Measurements from ENCODE around the gene FUT2.
"Not testable (repeated sequence)": the region's sequence is repeated elsewhere in the genome, so short reads cannot be mapped to it uniquely, and the experiment has no call there.

FUT2 gene

DNA sequence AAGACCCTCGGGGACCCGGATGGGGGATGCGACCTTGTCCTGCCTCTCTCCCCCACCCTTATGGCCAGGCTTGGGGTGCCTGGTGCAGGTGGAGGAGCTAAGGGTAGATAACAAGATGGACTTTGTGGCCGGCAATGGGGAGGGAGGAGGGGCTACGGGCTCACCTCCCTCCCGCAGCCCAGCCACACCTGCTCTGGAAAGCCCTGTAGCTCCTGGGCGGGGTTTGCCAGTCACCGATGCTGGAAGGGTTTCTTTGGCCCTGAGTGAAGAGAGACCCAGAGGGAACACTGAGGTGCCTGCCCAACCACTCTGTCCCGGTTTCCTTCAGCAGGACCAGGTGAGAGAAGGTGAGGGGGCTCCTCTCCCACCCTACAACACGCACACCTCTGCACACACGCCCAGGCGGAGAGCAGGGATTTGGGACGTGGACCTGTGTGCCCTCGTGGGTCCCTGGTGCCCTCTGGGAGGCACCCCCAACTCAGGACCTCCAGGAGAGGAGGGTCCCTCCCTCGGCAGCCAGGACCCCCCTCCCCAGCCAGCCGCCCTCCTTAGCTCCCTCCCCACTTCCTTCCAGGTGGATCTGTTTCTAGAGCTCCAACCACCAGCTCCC, at the start of gene FUT2:
Gene FUT2, plus strand, starts transcription at position 229 of the 610 bp plus-strand sequence. CDS start 6,986 bp downstream, outside the sequence.
- DNase-seq: no peak

DNA sequence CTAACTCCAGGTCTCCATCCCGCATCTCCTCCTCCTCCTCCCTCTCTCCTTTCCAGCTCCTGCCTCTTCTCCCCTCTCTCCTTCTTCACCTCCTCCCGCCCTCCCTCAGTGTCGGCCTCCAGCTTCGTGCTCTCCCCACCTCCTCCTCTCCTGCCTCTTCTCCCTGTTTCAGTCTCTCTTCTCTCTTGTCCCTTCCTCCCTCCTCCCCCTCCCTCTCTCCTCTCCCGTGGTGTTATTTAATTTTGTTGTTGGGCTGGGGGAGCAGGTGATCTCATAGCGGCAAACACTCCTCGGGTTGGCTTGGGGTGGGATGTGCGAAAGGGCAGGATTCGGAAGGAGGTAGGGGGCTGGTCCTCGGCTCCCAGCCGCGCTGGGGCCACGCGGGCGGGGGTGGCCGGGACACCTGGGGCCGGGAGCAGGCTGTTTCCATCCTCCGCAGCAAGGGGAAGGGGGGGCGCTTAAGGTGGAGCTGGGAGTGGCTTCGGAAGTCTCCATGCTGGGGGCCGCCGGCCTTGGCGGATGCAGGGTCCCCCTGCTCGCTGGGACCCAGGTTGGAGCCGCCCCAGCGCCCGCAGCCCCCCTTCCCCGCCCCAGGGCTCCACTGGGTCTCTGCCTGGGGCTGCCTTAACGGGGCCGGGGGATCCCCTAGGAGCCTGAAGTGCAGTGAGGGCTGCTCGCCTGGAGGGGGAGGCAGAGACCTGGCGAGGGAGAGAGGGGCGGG, 49.6 kb upstream of the FUT2 start, which contains the start of gene CA11:
Gene CA11, minus strand, starts transcription at position 187 of the 721 bp plus-strand sequence. CDS start 555 bp downstream, outside the sequence.
- DNase-seq: peak; percentile 92

DNA sequence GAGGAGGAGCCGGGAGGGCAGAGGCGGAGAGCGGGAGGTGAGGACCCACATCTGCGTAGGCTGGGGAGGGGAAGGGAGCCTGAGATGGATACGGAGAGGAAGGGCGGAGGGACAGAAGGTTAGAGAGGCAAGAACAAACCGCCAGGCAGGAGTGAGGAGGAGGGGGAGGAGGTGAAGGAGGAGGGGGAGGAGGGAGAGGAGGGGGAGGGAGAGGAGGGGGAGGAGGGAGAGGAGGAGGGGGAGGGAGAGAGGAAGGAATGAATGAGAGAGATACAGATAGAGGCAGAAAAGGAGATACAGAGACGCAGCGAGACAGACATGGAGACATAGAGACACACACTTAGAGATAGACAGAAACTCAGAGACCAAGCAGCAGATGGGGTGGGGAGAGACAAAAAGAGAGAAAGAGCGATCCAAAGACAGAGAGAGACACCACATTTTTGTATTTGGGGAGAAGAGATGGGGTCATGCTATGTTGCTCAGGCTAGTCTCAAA, 49.0 kb upstream of the FUT2 start:
- no peak for DNase-seq

DNA sequence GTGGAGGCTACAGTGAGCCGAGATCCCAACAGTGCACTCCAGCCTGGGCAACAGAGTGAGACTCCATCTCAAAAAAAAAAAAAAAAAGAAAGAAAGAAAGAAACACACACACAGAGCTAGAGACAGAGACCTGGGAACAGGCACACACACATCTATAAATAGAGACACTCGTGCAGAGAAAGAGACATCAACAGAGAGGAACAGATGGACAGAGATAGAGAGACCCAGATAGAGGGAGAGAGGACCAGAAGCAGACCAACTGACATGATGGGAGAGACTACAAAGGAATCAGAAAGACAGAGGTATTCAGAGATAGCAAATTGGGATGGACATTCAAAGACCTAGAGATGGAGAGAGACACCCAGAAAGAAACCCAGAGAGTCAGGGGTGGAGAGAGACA, 47.6 kb upstream of the FUT2 start:
- DNase-seq: no peak

DNA sequence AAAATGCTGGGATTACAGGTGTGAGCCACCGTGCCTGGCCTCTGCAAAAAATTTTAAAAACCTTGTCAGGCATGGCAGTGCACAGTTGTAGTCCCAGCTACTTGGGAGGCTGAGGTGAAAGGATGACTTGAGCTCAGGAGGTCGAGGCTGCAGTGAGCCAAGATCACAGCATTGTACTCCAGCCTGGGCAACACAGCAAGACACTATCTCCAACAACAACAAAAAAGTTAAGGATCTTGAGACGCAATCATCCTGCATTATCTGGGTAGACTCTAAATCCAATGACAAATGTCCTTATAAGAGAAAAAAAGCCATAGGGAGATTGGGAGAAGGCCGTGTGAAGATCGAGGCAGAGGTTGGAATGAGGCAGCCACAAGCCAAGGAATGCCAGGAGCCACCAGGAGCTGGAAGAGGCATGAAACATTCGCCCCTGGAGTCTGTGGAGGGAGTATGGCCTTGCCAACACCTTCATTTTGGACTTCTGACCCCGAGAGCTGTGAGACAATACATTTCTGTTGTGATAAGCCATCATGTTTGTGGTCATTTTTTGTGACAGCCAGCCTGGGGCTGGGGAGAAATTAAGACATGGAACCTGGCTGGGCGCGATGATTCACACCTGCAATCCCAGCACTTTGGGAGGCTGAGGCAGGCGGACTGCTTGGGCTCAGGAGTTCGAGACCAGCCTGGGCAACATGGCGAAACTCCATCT, 44.6 kb upstream of the FUT2 start:
- DNase-seq: no peak

DNA sequence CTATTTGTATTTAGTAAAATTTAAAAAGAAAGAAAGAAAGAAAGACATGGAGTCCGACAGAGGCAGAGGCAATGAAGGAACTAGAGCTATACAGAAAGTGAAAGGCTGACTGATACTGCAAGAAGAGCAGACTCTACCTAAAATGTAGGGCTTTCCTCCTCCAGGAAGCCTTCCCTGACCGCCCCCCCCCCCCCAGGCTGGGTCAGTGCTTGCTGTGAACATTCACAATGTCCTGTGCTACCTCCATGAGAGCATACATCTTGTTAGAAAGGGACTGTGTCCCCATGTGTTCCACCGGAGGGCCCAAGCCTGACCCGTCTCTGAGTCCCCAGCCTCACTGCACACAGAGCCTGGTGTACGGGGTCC, 44.1 kb upstream of the FUT2 start:
- DNase-seq: no peak

DNA sequence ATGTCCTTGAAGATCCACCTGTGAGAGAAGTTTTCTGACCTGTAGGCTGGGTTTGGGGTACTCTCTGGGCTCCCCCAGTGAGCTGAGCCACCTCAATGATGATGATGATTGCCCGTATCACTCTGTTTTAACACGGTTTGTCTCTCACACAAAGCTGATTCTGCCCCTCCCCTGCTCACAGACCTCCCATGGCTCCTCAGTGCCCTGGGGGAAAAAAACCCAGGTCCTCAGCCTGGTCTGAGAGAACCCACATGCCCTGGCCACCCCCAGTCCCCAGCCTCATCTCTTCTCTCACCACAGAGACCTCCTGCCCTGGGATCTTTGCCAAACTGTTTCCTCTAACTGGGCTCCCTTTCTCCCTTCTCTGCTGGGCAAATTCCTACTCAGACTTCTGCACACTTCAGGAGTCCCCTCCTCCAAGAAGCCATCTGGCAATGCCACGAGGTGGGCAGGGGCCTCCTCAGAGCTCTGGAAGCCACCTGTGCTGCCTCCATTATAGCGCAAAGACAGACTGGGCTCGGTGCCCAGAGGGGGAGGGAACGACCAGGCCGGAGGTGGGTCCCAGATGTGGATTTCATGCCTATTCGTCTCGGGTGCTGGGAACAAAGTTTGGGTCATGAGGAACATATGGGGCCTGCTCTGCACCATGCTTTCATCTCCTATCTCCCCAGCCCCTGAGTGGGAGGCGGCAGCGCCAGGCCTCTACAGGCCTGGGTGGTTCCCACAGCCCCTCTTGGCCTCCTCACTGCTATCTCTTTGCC, 41.3 kb upstream of the FUT2 start:
- DNase-seq: no peak

DNA sequence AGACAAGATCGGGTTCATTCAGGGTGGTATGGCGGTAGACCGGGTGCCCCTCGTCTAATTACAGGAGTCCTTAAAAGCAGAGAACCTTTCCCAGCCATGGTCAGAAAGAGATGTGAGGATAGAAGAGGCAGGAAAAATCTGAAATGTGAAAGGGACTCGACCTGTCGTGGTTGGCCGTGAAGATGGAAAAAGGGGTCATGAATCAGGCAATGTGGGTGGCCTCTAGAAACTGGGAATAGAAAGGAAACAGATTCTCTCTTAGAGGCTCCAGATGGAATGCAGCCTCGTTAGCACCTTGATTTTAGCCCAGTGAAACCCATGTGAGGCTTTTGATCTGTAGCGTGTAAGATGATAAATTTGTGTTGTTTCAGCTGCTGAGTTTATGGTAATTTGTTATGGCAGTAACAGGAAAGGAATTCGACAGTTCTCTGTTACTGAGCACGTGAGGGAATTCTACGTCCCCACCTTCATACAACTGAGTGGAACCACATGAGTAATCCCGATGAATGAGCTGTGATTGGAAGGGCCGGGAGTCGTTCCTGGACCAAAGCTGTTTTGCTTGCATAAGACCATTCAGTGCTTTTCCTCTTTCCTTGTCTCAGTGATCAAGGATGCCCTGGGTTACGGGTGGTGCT, 38.8 kb upstream of the FUT2 start:
- no peak for DNase-seq

DNA sequence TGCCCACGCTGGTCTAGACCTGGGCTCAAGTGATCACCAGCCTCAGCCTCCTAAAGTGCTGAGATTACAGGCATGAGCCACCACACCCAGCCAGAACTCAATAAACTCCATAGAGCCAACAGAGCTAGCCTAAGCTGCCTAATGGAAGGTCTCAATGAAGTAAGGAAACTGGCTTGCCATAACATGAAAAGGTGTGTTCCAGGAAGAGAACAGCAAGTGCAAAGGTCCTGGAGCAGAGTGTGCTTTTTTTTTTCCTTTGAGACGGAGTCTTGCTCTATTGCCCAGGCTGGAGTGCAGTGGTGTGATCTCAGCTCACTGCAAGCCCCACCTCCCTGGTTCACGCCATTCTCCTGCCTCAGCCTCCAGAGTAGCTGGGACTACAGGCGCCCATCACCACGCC, 37.9 kb upstream of the FUT2 start:
- DNase-seq: not testable (repeated sequence)

DNA sequence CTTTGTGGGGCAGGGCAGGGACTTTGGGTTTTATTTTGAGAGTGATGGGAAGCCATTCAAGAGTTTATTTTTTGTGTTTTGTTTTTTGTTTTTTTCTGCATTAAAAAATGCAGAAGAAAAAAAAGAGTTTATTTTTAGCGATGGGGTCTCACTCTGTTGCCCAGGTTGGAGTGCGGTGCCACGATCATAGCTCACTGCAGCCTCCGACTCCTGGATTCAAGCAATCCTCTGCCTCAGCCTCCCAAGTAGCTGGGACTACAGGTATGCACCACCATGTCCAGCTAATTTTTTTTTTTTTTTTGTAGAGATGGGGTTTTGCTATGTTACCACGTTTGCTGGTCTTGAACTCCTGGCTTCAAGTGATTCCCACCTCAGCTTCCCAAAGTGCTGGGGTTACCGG, 37.3 kb upstream of the FUT2 start:
- DNase-seq: no peak

DNA sequence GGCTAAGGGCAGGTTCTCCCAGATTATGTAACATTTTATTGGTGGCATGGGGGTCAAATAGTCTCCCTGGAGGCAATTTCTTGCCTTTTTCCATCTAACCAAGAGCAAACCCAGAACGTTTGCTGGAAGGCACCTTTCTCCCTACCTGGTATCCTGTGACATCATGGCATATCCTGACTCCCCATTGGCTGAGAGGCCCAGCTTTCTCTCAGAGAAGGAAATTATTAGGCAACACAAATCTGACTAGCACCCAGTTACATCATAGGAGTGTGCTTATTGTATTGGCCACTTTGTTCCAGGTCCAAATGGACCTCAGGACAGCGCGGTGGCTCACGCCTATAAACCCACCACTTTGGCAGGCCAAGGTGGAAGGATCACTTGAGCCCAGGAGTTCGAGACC, 36.0 kb upstream of the FUT2 start:
- no peak for DNase-seq

DNA sequence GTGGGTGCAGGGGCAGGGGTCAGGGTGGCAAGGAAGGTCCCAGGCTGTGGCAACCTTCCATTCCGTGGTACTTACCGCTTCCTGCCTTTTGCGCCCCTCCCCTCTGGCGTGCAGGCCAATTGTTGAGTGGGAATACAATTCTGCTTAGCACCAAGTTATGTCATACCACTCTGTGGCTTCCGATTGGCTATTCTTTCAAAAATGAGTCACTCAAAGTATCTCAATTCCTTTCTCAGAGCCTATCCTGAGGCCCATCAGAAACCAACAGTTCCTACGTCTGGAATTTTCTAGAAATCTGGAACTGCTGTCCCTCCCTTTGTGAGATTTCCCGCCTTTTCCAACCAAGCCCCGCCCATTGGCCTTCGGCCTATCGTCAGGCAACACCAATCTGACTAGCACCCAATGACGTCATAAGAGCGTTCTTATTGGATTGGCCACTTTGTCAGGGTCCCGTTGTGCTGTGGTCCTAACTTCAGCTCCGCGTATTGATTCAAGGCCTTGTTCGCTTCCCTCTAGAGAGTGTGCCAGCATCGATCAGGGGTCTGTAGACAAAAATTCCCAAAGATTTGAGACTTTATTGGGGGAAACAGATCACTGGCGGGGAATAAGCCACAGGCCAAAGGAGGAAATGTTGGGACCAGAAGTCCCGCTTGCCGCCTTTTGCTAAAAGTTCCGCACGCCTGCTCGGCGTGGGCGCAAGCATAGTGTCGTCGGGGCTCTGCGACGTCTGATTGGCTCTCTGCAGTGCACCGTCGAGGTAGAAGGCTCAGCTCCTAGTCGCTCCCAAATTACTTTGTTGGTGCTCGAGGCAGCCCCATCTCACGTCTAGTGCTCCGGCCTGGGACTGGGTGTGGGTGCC, 34.7 kb upstream of the FUT2 start:
- peak; percentile 84 for DNase-seq

DNA sequence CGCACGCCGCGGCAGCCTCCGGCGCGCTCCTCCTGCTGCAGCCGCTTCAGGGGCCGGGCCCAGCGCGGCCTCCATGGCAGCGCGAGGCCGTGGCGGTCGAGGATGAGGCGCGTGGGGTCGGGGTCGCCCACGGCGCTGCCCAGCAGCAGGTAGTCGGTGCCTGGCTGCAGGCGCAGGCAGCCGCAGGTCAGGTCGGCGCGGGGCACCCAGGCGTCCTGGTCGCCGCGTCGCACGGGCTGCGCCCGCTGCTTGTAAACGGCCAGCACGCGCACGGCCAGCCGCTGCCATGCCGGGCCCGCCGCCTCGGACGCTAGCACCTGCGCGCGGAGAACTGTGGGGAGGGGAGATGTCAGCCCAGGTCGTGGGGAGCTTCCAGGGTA, 34.1 kb upstream of the FUT2 start:
- DNase-seq: no peak

DNA sequence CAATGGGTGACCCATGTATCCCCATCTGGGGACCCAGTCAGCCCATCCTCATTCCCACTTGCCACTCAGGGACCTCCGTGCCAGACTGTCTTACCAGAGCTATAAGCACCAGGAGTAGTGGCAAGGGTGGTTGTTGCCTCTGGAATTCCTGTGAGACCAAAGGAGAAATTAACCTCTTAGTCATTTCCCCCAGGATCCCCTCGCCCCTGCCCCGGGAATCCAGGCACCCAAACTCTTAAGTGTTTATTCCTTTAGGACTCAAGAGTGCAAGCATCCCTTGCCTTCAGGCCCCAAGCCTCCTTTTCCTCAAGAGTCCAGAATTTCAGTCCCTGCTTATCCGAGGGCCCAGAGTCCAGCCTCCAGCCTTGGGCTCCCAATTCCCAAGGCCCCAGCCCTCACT, 32.1 kb upstream of the FUT2 start:
- no peak for DNase-seq

DNA sequence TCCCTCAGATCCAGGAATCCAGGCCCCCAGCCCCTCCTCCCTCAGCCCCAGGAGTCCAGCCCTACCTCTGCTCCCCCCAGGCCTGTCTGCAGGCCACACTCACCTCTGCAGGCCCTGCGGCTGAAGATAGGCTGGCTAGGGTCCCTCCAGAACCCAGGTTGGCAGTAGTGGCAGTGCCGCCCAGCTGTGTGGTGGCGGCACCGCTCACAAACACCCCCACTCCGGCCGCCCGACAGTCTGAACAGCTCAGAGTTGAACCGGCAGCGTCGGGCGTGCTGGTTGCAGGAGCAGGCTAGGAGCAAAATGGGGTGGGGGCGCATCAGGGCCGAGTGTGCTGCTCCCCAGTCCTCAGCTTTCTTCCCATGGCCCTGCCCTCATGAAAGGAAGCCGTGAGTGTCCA, 31.3 kb upstream of the FUT2 start:
- DNase-seq: no peak

DNA sequence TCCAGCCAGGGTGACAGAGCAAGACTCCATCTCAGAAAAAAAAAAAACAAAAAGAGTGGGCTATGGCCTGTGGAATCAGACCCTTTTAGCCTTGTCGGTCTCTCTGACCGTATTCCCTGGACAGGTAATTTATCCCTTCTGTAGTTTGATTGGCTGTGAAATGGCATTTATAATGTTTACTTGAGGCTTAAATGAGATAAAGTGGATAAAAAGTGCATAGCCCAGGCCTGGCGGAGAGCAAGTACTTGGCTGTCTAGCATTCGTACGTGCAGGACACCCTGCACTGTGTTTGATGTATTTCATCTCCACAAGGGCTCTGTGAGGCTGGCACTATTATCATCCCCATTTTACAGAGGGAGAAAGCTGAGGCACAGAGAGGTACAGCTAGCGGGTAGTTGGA, 30.0 kb upstream of the FUT2 start:
- DNase-seq: no peak

DNA sequence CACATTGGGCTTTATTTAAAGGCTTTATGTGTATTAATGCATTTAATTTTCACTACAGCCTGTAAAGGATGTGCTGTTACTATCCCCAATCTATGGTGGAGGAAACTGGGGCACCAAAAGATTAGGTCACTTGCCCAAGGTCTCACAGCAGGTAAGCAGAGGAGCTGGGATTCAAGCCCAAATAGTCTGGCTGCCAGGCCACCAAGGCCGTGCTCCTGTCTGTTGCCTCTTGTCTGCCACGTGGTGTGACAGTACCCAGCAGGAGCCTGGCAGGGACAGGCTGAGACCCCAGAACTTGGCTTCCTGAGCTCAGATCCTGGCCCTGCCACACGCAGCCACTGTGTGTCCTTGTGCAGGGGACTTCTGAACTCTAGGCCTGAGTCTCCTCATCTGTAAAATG, 27.4 kb upstream of the FUT2 start:
- DNase-seq: no peak

DNA sequence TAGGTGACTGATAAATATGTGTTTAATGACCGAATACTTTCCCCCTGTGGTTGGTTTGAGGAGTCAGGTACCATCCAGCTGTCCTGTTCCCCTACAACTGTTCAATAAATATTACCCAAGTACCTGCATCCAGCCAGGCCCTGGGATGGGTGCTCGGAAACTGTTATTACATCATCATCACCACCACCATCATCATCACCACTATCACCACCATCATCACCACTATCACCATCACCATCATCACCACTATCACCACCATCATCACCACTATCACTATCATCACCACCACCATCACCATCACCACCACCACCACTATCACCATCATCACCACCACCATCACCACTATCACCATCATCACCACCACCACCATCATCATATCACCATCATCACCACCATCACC, 27.0 kb upstream of the FUT2 start:
- no peak for DNase-seq

DNA sequence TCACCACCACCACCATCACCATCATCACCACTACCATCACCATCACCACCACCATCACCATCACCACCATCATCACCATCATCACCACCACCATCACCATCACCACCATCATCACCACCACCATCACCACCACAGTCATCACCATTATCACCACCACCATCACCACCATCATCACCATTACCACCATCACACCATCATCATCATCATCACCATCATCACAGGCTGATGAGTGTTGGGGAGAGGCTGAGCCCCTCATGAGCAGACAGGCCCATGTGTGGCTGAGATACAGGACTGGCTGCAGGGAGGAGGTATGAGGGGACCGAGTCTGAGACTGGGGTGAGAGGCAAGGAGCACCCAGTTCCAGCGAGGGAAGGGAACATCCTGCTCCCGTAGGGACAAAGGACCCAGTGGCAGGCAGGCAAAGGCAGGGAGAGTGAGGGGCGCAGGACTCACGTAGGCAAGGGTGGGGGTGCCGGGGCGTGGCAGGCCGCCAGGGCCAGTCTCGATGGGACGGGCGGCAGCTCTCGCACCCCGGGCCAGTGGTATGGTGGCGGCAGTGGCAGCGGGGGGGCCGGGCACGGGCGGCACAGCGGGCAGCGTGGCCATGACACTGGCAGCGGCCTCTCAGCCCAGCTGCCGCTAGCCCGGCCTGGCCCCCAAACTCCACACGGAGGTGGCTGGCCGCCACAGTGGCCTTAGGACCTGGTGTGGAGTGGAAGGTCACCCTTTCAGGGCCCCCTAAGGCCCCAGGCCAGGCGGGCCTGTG, 25.7 kb upstream of the FUT2 start:
- DNase-seq: no peak

DNA sequence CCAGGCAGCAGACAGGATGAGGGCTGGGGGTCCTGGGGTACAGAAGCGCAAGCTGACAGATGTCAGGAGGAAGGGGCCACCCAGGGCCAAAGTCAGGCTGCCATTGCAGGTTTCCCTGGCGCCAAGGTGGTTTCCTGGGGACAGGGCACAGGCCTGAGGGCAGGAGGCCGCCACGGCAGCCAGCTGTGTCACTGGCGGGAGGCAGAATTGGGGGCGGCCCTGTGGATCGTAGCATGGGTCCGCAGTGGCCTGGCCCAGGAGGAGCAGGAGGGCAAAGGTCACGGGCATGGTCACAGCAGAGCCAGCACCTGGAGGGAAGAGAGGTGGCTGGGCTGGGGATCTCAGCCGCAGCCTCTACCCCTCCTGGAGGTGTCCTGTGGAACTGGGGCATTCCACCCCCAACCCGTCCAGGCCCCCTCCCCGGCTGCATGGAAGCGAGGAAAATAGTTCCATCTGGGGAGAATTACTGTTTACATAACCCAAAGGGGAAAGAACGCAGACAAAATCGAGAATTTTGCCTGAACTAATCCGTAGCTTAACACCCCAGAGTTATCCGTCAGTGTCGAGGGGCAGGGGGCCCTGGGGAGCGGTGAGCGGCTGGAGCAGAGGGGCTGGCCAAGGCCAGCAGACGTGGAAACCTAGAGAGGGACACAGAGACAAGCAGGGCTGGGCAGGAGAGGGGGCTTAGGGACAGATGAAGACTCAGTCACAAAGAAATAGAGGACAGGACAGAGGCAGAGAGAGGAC, 24.9 kb upstream of the FUT2 start:
- no peak for DNase-seq
